ENCODE results near the gene ROBO1. TPM values are rescaled to one million over a fixed set of nuclear protein-coding genes. Genes with fewer than 3 reads are reported as not detected.

The ROBO1 gene
- total RNA-seq, 1 donor from 2014 or later = 182 TPM

DNA sequence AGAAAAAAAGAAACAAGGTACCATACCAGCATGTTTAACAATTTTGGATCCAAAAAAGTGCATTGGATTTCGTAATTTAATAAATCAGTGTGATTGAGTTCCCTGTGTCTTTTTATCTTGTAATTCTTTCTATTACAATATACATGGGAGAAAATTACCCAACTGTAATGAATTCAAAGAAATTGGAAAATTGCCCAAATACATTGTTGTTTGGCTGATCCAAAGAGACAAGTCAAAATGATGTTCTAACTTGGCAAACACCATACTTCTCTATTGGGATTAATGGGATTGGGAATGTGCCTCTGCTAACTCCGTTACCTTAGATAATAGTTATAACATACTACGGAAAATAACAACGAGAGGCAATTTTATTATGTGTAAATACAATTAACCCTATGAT is 1097.1 kb downstream of the ROBO1 start:
- no peak for DNase-seq (ENCODE audit: extremely low spot score, unreplicated experiment)
- H3K27me3 Mint-ChIP-seq = no peaks in the 10 kb centered on the region
- no peak overlapping the region for H3K4me3 Mint-ChIP-seq
- peaks cover 26% of the 10 kb centered on the region for H3K36me3 Mint-ChIP-seq
- no peaks in the 10 kb centered on the region for H3K9me3 Mint-ChIP-seq
- TF ChIP-seq, protein P1, sequence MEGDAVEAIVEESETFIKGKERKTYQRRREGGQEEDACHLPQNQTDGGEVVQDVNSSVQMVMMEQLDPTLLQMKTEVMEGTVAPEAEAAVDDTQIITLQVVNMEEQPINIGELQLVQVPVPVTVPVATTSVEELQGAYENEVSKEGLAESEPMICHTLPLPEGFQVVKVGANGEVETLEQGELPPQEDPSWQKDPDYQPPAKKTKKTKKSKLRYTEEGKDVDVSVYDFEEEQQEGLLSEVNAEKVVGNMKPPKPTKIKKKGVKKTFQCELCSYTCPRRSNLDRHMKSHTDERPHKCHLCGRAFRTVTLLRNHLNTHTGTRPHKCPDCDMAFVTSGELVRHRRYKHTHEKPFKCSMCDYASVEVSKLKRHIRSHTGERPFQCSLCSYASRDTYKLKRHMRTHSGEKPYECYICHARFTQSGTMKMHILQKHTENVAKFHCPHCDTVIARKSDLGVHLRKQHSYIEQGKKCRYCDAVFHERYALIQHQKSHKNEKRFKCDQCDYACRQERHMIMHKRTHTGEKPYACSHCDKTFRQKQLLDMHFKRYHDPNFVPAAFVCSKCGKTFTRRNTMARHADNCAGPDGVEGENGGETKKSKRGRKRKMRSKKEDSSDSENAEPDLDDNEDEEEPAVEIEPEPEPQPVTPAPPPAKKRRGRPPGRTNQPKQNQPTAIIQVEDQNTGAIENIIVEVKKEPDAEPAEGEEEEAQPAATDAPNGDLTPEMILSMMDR (conservative IDR thresholded peaks at IDR 0.05) = no peak
- H3K27ac Mint-ChIP-seq = no peak overlapping the region
- H3K4me1 Mint-ChIP-seq (ENCODE audit: unreplicated experiment) = peaks cover 3% of the 10 kb centered on the region

DNA sequence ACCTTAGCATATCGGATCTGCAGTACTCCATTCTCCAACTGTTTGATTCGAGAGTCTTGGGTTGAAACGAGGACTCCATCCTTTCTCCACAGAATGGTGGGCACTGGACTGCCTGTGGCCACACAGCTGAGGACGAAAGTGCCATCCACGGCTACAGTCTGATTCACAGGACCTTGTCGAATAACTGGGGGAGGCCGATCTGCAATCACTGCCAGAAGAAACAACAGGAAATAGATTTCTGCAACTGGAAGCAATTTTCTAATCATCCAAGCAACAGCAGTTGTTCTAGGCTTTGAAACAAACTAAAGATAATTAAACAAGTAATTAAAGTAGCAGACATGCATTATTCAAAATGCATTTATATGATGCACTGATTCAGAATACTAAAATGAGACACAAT is 1097.7 kb downstream of the ROBO1 start:
- no peaks in the 10 kb centered on the region for H3K9me3 Mint-ChIP-seq
- H3K27me3 Mint-ChIP-seq = no peaks in the 10 kb centered on the region
- H3K36me3 Mint-ChIP-seq = peaks cover 27% of the 10 kb centered on the region
- H3K27ac Mint-ChIP-seq = no peak overlapping the region
- peaks cover 3% of the 10 kb centered on the region for H3K4me1 Mint-ChIP-seq (ENCODE audit: unreplicated experiment)
- TF ChIP-seq, protein P1 (conservative IDR thresholded peaks at IDR 0.05) = no peak
- no peak overlapping the region for H3K4me3 Mint-ChIP-seq
- DNase-seq (ENCODE audit: extremely low spot score, unreplicated experiment) = no peak

DNA sequence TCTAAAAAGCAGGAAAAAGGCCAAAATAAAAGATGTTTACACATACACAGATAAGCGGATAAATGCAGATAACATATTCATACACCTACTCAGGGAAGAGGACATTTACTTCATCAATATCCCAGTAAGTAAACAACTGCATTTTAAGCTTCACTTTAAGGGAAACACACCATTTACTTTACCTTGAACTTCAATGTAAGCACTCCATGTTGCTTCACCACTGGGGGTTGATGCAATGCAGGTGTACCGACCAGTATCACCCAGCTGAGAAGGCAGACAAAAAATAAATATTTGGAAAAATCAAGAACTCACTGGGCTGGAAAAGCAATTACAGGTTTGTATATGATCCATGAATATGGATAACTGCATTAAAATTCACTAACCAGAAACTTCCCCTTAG is 1099.5 kb downstream of the ROBO1 start:
- no peak for DNase-seq (ENCODE audit: extremely low spot score, unreplicated experiment)
- Mint-ChIP-seq H3K27me3 (no peaks in the 10 kb centered on the region), H3K36me3 (peaks cover 38% of the 10 kb centered on the region), H3K27ac (no peak overlapping the region), H3K4me3 (no peak overlapping the region), H3K4me1 (ENCODE audit: unreplicated experiment) (peaks cover 3% of the 10 kb centered on the region), H3K9me3 (no peaks in the 10 kb centered on the region)
- TF ChIP-seq, protein P1 (conservative IDR thresholded peaks at IDR 0.05) = no peak

DNA sequence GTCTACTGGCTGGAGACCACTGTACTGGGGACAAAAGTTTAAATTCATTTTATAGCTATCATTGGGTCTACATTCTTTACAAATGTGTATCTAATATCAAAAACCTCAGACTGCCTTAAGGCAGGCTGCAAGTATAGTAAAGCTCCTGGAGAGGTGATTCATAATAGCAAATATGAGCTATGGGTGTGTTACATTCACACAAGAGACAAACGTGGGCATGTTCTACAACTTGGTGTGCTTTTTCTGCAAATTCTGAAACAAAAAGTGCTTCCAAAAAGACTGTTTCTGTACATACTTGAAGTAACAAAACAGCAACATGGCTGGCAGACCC is 1101.4 kb downstream of the ROBO1 start:
- TF ChIP-seq, protein P1 (conservative IDR thresholded peaks at IDR 0.05) = no peak
- H3K4me3 Mint-ChIP-seq = no peak overlapping the region
- no peaks in the 10 kb centered on the region for H3K27me3 Mint-ChIP-seq
- peaks cover 43% of the 10 kb centered on the region for H3K36me3 Mint-ChIP-seq
- no peak overlapping the region for H3K27ac Mint-ChIP-seq
- peaks cover 7% of the 10 kb centered on the region for H3K4me1 Mint-ChIP-seq (ENCODE audit: unreplicated experiment)
- no peaks in the 10 kb centered on the region for H3K9me3 Mint-ChIP-seq
- DNase-seq (ENCODE audit: extremely low spot score, unreplicated experiment) = no peak

DNA sequence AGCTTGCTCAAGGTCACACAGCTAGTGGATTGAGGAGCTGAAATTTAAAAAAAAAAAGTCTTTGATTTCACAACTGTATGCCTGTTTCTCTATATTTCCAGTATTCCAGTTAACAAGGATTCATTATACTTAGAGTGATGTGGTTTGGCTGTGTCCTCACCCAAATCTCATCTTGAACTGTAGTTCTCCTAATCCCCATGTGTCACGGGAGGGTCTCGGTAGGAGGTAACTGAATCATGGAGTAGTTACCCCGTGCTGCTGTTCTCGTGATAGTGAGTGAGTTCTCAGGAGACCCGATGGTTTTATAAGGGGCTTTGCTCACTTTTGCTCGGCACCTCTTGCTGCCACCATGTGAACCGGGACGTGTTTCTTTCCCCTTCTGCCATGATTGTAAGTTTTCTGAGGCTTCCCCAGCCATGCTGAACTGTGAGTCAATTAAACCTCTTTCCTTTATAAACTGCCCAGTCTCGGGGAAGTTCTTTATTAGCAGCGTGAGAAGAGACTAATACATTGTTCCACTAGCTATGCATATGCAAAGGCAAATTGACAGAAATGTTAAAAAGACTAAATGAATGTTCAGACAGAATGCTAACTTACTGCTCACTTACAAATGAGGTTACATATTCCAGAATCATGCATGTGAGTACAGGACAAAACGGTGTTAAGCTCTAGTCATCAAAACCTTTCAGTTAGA is 1101.9 kb downstream of the ROBO1 start:
- H3K36me3 Mint-ChIP-seq = peaks cover 43% of the 10 kb centered on the region
- DNase-seq (ENCODE audit: extremely low spot score, unreplicated experiment) = no peak
- H3K4me1 Mint-ChIP-seq (ENCODE audit: unreplicated experiment) = peaks cover 7% of the 10 kb centered on the region
- TF ChIP-seq, protein P1 (conservative IDR thresholded peaks at IDR 0.05) = no peak
- no peak overlapping the region for H3K27ac Mint-ChIP-seq
- no peaks in the 10 kb centered on the region for H3K27me3 Mint-ChIP-seq
- no peaks in the 10 kb centered on the region for H3K9me3 Mint-ChIP-seq
- no peak overlapping the region for H3K4me3 Mint-ChIP-seq

DNA sequence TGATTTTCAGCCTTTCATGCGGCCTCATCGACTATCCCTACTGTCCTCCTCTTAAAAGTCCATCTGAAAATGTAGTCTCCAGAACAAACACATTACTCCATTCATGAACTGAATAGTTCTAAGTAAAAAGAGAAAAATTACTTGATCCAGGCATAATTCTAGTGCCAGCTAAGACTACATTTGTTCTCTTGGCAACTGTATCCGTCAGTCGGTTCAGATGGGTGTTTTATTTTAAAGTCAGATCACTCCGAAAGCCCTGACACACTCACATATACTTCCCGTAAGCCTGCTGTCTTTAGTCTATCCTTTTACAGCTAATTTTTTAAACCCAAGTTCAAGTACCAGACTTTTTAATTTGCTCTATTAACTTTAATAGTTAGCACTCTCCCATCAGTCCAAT is 1102.7 kb downstream of the ROBO1 start:
- H3K9me3 Mint-ChIP-seq = no peaks in the 10 kb centered on the region
- no peaks in the 10 kb centered on the region for H3K27me3 Mint-ChIP-seq
- no peak overlapping the region for H3K4me3 Mint-ChIP-seq
- H3K4me1 Mint-ChIP-seq (ENCODE audit: unreplicated experiment) = peaks cover 4% of the 10 kb centered on the region
- TF ChIP-seq, protein P1 (conservative IDR thresholded peaks at IDR 0.05) = no peak
- H3K27ac Mint-ChIP-seq = no peak overlapping the region
- H3K36me3 Mint-ChIP-seq = peaks cover 42% of the 10 kb centered on the region
- DNase-seq (ENCODE audit: extremely low spot score, unreplicated experiment) = no peak
